ENCODE measurements around the gene ETHE1.

DNA sequence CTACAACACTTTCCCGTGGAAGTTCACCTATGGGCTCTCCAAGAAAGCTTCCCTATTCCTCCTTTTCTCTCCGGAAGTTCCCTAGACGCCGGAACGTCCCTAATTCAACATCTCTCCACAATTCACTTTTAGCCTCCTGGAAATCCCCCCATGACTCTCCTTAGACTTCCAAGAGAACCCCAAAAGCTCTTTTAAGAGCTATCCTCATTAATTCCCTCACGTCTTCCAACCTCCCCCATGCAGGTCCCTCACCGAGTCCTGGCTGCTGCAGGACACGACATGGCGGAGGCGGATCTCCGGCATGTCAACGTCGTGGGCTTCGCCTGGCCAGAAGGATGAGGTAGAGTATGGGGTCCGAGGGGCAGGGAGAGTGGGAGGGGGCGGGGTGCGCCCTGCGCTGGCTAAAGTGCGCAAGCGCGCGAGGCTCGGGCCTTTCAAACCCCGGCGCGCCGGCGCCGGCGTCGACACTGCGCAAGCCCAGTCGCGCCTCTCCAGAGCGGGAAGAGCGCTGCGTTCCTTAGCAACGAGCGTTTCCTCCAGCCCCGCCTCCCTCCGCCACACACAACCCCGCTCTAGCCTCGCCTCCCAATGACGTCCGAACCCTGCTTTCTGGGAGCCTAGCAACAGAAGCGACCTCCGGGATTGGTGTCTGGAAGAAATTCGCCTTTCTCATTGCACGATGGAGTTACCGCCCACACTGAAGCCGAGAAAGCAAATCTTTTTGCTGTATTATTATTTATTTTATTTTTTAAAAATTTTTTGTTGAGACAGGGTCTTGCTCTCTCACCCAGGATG is 48.4 kb upstream of the ETHE1 start, which contains the start of the genes PINLYP and XRCC1:
- TF ChIP-seq, protein P1, sequence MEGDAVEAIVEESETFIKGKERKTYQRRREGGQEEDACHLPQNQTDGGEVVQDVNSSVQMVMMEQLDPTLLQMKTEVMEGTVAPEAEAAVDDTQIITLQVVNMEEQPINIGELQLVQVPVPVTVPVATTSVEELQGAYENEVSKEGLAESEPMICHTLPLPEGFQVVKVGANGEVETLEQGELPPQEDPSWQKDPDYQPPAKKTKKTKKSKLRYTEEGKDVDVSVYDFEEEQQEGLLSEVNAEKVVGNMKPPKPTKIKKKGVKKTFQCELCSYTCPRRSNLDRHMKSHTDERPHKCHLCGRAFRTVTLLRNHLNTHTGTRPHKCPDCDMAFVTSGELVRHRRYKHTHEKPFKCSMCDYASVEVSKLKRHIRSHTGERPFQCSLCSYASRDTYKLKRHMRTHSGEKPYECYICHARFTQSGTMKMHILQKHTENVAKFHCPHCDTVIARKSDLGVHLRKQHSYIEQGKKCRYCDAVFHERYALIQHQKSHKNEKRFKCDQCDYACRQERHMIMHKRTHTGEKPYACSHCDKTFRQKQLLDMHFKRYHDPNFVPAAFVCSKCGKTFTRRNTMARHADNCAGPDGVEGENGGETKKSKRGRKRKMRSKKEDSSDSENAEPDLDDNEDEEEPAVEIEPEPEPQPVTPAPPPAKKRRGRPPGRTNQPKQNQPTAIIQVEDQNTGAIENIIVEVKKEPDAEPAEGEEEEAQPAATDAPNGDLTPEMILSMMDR (IDR thresholded peaks at IDR 0.05): no peak
- TF ChIP-seq JUN (CRISPR knock-in tag; IDR thresholded peaks at IDR 0.05) (no peak), NR3C1 (CRISPR knock-in tag; conservative IDR thresholded peaks at IDR 0.05; ENCODE audit: low read depth) (no peak), IRF2 (CRISPR knock-in tag; IDR thresholded peaks at IDR 0.05; ENCODE audit: borderline replicate concordance, low read depth) (no peak)
- TF ChIP-seq, protein P2, sequence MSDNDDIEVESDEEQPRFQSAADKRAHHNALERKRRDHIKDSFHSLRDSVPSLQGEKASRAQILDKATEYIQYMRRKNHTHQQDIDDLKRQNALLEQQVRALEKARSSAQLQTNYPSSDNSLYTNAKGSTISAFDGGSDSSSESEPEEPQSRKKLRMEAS (CRISPR knock-in tag; IDR thresholded peaks at IDR 0.05): no peak

Measured in WTC11 (cell line).